Bronchial epithelial cell (primary cell): ENCODE results near the gene GATAD2A. TPM values are rescaled to one million over a fixed set of nuclear protein-coding genes. Genes with fewer than 3 reads are reported as not detected.
A peak's percentile ranks its signal among the peaks of the same experiment; 100 is the strongest.

Experiments used
- DNase-seq: peaks from one replicate; pipeline ENCODE4 v3.0.0-alpha.2; 2010; ENCODE audit warnings: low read depth
- FAIRE-seq: peaks from 2 replicates; lab custom pipeline; 2011; peaks lifted over from hg19 to GRCh38; lab: Jason Lieb, UNC
- H3K27me3 ChIP-seq: 2 replicates; pipeline ENCODE4 v1.5.1; 2011; ENCODE audit warnings: low read length; ENCODE audit not compliant: control insufficient read depth, insufficient read depth
- H3K36me3 ChIP-seq: 2 replicates; pipeline ENCODE4 v1.5.1; 2011; ENCODE audit warnings: low read length; ENCODE audit not compliant: control insufficient read depth, insufficient read depth
- H3K4me3 ChIP-seq: 2 replicates; pipeline ENCODE4 v1.5.1; 2011; ENCODE audit warnings: mild to moderate bottlenecking, low read depth, low read length, control low read depth
- total RNA-seq: library from RNA; depleted of rRNA; stranded (reverse); fragments of >200 nt; gene quantifications from 2 replicates; pipeline ENCODE4 v1.2.1, GENCODE V29; 2014
- TF ChIP-seq, protein P1 (sequence below): IDR thresholded peaks from 2 replicates; pipeline ENCODE4 v1.5.1; 2011; ENCODE audit warnings: mild to moderate bottlenecking, moderate library complexity, low read length, control low read depth, inconsistent platforms; ENCODE audit not compliant: insufficient read depth, severe bottlenecking

Gene GATAD2A, protein sequence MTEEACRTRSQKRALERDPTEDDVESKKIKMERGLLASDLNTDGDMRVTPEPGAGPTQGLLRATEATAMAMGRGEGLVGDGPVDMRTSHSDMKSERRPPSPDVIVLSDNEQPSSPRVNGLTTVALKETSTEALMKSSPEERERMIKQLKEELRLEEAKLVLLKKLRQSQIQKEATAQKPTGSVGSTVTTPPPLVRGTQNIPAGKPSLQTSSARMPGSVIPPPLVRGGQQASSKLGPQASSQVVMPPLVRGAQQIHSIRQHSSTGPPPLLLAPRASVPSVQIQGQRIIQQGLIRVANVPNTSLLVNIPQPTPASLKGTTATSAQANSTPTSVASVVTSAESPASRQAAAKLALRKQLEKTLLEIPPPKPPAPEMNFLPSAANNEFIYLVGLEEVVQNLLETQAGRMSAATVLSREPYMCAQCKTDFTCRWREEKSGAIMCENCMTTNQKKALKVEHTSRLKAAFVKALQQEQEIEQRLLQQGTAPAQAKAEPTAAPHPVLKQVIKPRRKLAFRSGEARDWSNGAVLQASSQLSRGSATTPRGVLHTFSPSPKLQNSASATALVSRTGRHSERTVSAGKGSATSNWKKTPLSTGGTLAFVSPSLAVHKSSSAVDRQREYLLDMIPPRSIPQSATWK
- 48.4 and 49.0 TPM in 2 replicates for total RNA-seq

GRCh38 chr19:19404879-19405860, at the start of gene GATAD2A:
GATAD2A (plus strand) TSS chr19:19405675; CDS start chr19:19465346, 59,671 bp downstream.
- peak within 1 kb of the TSS; percentile 82 for H3K4me3 ChIP-seq
- no peaks in the 10 kb centered on the region for H3K36me3 ChIP-seq
- TF ChIP-seq, protein P1, sequence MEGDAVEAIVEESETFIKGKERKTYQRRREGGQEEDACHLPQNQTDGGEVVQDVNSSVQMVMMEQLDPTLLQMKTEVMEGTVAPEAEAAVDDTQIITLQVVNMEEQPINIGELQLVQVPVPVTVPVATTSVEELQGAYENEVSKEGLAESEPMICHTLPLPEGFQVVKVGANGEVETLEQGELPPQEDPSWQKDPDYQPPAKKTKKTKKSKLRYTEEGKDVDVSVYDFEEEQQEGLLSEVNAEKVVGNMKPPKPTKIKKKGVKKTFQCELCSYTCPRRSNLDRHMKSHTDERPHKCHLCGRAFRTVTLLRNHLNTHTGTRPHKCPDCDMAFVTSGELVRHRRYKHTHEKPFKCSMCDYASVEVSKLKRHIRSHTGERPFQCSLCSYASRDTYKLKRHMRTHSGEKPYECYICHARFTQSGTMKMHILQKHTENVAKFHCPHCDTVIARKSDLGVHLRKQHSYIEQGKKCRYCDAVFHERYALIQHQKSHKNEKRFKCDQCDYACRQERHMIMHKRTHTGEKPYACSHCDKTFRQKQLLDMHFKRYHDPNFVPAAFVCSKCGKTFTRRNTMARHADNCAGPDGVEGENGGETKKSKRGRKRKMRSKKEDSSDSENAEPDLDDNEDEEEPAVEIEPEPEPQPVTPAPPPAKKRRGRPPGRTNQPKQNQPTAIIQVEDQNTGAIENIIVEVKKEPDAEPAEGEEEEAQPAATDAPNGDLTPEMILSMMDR = peak; percentile 50
- H3K27me3 ChIP-seq = no peaks in the 10 kb centered on the region
- peak; percentile 87 for DNase-seq
- FAIRE-seq = no peak

GRCh38 chr19:19356500-19356899, 49.0 kb upstream of the GATAD2A start:
- TF ChIP-seq, protein P1 = no peak
- DNase-seq = no peak
- Histone ChIP-seq H3K4me3 (no peak overlapping the region), H3K27me3 (no peaks in the 10 kb centered on the region), H3K36me3 (peaks cover 26% of the 10 kb centered on the region)
- FAIRE-seq = no peak

DNA sequence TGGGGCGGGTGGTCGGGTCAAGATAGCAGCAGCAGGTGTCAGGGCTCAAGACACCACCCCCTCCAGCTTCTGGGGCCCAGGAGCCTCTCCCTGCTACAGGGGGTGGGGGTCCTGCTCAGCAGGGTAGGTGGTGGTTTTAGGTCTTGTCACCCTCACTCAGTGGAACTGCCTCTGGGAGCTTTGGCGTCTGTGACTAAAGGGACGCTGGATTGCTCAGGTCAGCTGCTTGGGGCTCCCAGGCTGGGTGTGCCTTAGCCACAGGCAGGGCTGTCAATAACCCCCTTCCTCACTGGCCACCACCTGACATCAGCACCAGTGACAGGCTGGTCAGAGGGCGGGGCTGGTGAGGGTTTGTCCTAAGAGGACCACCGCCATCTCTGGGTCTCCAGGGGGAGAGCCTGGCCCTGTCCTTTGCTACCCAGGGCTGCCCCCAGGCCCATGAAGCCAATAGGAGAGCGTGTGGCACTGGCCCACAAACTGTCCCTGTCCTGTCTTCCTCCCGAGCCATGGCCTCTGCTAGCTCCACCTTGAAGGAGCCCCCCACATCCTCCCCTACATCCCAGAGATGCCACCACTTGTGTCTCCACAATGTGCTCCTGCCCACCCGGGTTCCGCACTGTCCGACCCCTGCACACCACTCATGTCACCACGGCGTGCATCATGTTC, 48.4 kb upstream of the GATAD2A start:
- no peak overlapping the region for H3K4me3 ChIP-seq
- FAIRE-seq (no peak), DNase-seq (no peak)
- no peaks in the 10 kb centered on the region for H3K27me3 ChIP-seq
- TF ChIP-seq, protein P1 = no peak
- peaks cover 26% of the 10 kb centered on the region for H3K36me3 ChIP-seq

DNA sequence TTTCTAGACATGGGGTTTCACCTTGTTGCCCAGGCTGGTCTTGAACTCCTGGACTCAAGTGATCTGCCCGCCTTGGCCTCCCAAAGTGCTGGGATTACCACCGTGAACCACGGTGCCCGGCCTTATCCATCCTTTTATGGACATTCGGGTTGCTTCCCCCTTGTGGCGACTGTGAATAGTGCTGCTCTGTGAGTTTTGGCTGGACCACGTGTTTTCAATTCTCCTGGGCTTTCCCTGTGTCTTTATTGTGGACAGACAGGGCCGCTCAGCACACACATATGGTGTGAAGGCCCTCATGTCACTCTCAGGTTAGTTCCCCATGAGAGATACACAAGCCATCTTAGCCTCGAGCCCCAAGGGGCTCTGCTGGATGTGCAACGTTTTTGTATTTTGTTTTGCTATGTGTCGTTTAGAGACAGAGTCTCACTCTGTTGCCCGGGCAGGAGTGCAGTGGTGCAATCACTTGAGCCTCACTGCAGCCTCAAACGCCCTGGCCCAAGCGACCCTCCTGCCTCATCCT, 44.3 kb upstream of the GATAD2A start:
- DNase-seq (peak; percentile 72), FAIRE-seq (no peak)
- TF ChIP-seq, protein P1 = peak; percentile 80
- H3K36me3 ChIP-seq = peaks cover 3% of the 10 kb centered on the region
- H3K27me3 ChIP-seq = no peaks in the 10 kb centered on the region
- H3K4me3 ChIP-seq = no peak overlapping the region

DNA sequence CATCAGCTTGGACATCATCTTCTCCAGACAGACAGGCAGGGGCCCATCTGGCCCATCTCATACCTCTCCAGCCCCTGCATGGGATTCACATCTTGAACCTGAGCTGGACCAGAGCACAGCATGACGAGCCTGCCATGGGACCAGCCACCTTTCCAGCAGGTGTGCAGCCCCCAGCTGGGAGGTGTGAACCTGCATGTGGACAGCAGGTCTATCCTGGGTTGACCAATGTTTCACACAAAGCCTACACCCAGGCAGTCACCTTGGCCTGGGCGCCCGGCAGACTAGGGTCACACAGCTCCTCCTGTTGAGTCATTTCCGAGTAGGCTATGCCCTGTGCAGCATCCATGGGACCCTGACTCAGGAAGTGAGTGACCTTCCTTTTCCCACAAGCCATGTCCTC, 43.4 kb upstream of the GATAD2A start:
- FAIRE-seq (no peak), DNase-seq (no peak)
- Histone ChIP-seq H3K36me3 (no peaks in the 10 kb centered on the region), H3K27me3 (no peaks in the 10 kb centered on the region), H3K4me3 (no peak overlapping the region)
- TF ChIP-seq, protein P1 = no peak
